WTC11 (cell line): ENCODE data around the gene BCAS1. TPM values are rescaled to one million over a fixed set of nuclear protein-coding genes. Genes with fewer than 3 reads are reported as not detected.

Source experiments
- ATAC-seq: fragments of 200-7000 bp; cut with Tn5 transposase; 2 replicates; pipeline ENCODE4 v1.10.0; 2021; ENCODE audit warnings: mild to moderate bottlenecking, moderate library complexity
- CTCF ChIA-PET: fragments of 300-600 bp; sonication (Branson Sonifier 250); formaldehyde crosslinking; loops from one replicate; lab custom pipeline; 2021; ENCODE audit warnings: antibody characterized with exemption; lab: Charles Lee
- POLR2A ChIA-PET: fragments of 350-600 bp; sonication (Branson Sonifier 250); formaldehyde crosslinking; loops from one replicate; lab custom pipeline; 2021; ENCODE audit warnings: antibody characterized with exemption; lab: Charles Lee
- DNase-seq: peaks from one replicate; pipeline ENCODE4 v3.0.0; 2021; ENCODE audit warnings: low spot score
- H3K27ac Mint-ChIP-seq: 2 replicates; pipeline ENCODE4 v1.8.0; 2021; ENCODE audit warnings: mixed read lengths
- H3K27me3 Mint-ChIP-seq: 2 replicates; pipeline ENCODE4 v1.8.0; 2021; ENCODE audit warnings: low read depth, mild to moderate bottlenecking, moderate library complexity, mixed read lengths
- H3K36me3 Mint-ChIP-seq: 2 replicates; pipeline ENCODE4 v1.8.0; 2021; ENCODE audit warnings: mixed read lengths
- H3K4me1 Mint-ChIP-seq: 2 replicates; pipeline ENCODE4 v1.8.0; 2022; ENCODE audit warnings: mixed read lengths
- H3K4me3 Mint-ChIP-seq: 2 replicates; pipeline ENCODE4 v1.8.0; 2021; ENCODE audit warnings: mild to moderate bottlenecking, moderate library complexity, mixed read lengths
- H3K9me3 Mint-ChIP-seq: 2 replicates; pipeline ENCODE4 v1.8.0; 2021; ENCODE audit warnings: mixed read lengths
- AFF4 ChIP-seq: sonication (generic); formaldehyde crosslinking; IDR thresholded peaks from 2 replicates; pipeline ENCODE4 v1.8.1; 2023; ENCODE audit warnings: mild to moderate bottlenecking, missing genetic modification reagents, borderline replicate concordance
- ATF1 ChIP-seq: sonication (generic); formaldehyde crosslinking; IDR thresholded peaks from 2 replicates; pipeline ENCODE4 v1.8.1; 2023; ENCODE audit warnings: mild to moderate bottlenecking, moderate library complexity, missing genetic modification reagents
- FOXP1 ChIP-seq: sonication (generic); formaldehyde crosslinking; IDR thresholded peaks from 2 replicates; pipeline ENCODE4 v1.8.0; 2022; ENCODE audit warnings: missing genetic modification reagents, mild to moderate bottlenecking, moderate library complexity, borderline replicate concordance
- IRF2 ChIP-seq: sonication (generic); formaldehyde crosslinking; IDR thresholded peaks from 2 replicates; pipeline ENCODE4 v1.8.0; 2022; ENCODE audit warnings: low read depth, missing genetic modification reagents, borderline replicate concordance
- MAX ChIP-seq: sonication (generic); formaldehyde crosslinking; IDR thresholded peaks from 2 replicates; pipeline ENCODE4 v1.8.0; 2022; ENCODE audit warnings: mild to moderate bottlenecking, missing genetic modification reagents
- MYBL2 ChIP-seq: sonication (generic); formaldehyde crosslinking; IDR thresholded peaks from 2 replicates; pipeline ENCODE4 v1.8.1; 2023; ENCODE audit warnings: mild to moderate bottlenecking, moderate library complexity, missing genetic modification reagents
- PREB ChIP-seq: sonication (generic); formaldehyde crosslinking; IDR thresholded peaks from 2 replicates; pipeline ENCODE4 v1.8.1; 2022; ENCODE audit warnings: mild to moderate bottlenecking, missing genetic modification reagents, moderate library complexity, borderline replicate concordance
- SOX15 ChIP-seq: fragments of 250-450 bp; sonication (Bioruptor Pico); IDR thresholded peaks from 2 replicates; pipeline ENCODE4 v1.9.0; 2021; ENCODE audit warnings: mild to moderate bottlenecking
- TEAD1 ChIP-seq: sonication (generic); formaldehyde crosslinking; IDR thresholded peaks from 2 replicates; pipeline ENCODE4 v1.8.0; 2022; ENCODE audit warnings: mild to moderate bottlenecking, missing genetic modification reagents
- ZBTB21 ChIP-seq: sonication (generic); formaldehyde crosslinking; IDR thresholded peaks from 2 replicates; pipeline ENCODE4 v1.8.1; 2023; ENCODE audit warnings: mild to moderate bottlenecking, missing genetic modification reagents, borderline replicate concordance
- ZNF219 ChIP-seq: sonication (generic); formaldehyde crosslinking; IDR thresholded peaks from 2 replicates; pipeline ENCODE4 v1.8.0; 2023; ENCODE audit warnings: missing genetic modification reagents, mild to moderate bottlenecking, borderline replicate concordance
- ZNF232 ChIP-seq: sonication (generic); formaldehyde crosslinking; IDR thresholded peaks from 2 replicates; pipeline ENCODE4 v1.8.0; 2022; ENCODE audit warnings: mild to moderate bottlenecking, missing genetic modification reagents
- ZNF425 ChIP-seq: fragments of 250-450 bp; sonication (Bioruptor Pico); conservative IDR thresholded peaks from 2 replicates; pipeline ENCODE4 v1.9.0; 2021; ENCODE audit warnings: mild to moderate bottlenecking
- ZNF671 ChIP-seq: fragments of 250-450 bp; sonication (Bioruptor Pico); IDR thresholded peaks from 2 replicates; pipeline ENCODE4 v1.8.0; 2021; ENCODE audit warnings: mild to moderate bottlenecking
- ZSCAN18 ChIP-seq: fragments of 250-450 bp; sonication (Bioruptor Pico); IDR thresholded peaks from 2 replicates; pipeline ENCODE4 v2.1.2; 2022; ENCODE audit warnings: mild to moderate bottlenecking, moderate library complexity
- total RNA-seq: library from RNA; stranded (reverse); gene quantifications from 3 replicates; pipeline ENCODE4 v1.2.3, GENCODE V29; 2021
- TF ChIP-seq, protein P1 (sequence below): sonication (generic); formaldehyde crosslinking; IDR thresholded peaks from 2 replicates; pipeline ENCODE4 v1.8.1; 2022; ENCODE audit warnings: mild to moderate bottlenecking, moderate library complexity, missing genetic modification reagents
- TF ChIP-seq, protein P2 (sequence below): sonication (generic); formaldehyde crosslinking; IDR thresholded peaks from 2 replicates; pipeline ENCODE4 v1.8.0; 2022; ENCODE audit warnings: mild to moderate bottlenecking, missing genetic modification reagents

The BCAS1 gene
- total RNA-seq, 1 experiment from 2014 or later: 0.11 TPM

DNA sequence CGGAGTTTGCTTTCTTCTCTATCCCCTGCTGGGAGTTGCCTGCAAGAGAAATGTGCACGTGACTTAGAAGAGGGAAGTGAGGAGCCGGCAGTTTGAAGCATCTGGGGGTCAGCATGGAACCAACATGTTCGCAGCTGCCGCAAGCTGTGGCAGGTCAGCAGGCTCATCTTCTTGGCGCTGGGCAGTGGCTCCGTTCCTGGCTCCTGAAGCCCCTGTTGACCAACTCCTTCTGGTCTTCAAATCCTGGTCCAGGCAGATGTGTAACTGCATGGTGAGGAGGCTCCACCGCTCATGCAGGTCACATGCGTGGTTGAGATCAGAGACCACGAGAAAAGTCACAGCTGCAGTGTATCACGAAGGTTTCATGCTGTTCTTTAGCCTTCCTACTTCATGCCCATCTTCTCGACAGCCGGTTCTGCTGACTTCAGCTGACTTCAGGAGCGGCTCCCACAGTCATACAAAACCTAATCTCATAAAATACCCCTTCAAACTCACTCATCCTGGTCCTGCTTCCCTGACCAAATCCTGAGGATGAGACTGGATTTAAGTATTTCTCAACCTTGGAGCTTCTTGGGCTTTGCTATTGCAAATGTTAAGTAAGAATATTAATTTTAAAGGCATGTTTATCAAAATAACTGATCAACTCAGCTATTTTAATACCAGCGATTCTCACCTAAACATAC, 44.9 kb upstream of the BCAS1 start:
- POLR2A ChIA-PET: no interaction called here
- no peak for ATAC-seq
- Mint-ChIP-seq H3K27me3 (no peaks in the 10 kb centered on the region), H3K27ac (no peak overlapping the region), H3K9me3 (no peaks in the 10 kb centered on the region), H3K4me1 (peaks cover 14% of the 10 kb centered on the region), H3K36me3 (no peaks in the 10 kb centered on the region), H3K4me3 (no peak overlapping the region)
- TF ChIP-seq ZNF425 (CRISPR knock-in tag): no peak
- no peak for TF ChIP-seq IRF2 (CRISPR knock-in tag)
- no peak for TF ChIP-seq ZSCAN18 (CRISPR knock-in tag)
- TF ChIP-seq, protein P1, sequence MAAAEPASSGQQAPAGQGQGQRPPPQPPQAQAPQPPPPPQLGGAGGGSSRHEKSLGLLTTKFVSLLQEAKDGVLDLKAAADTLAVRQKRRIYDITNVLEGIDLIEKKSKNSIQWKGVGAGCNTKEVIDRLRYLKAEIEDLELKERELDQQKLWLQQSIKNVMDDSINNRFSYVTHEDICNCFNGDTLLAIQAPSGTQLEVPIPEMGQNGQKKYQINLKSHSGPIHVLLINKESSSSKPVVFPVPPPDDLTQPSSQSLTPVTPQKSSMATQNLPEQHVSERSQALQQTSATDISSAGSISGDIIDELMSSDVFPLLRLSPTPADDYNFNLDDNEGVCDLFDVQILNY (CRISPR knock-in tag): no peak
- no peak for TF ChIP-seq TEAD1 (CRISPR knock-in tag)
- no peak for TF ChIP-seq ZNF671 (CRISPR knock-in tag)
- no peak for TF ChIP-seq FOXP1 (CRISPR knock-in tag)
- TF ChIP-seq PREB (CRISPR knock-in tag): no peak
- TF ChIP-seq, protein P2, sequence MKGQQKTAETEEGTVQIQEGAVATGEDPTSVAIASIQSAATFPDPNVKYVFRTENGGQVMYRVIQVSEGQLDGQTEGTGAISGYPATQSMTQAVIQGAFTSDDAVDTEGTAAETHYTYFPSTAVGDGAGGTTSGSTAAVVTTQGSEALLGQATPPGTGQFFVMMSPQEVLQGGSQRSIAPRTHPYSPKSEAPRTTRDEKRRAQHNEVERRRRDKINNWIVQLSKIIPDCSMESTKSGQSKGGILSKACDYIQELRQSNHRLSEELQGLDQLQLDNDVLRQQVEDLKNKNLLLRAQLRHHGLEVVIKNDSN (CRISPR knock-in tag): no peak
- no peak for TF ChIP-seq ZBTB21 (CRISPR knock-in tag)
- TF ChIP-seq ZNF219 (CRISPR knock-in tag): no peak
- CTCF ChIA-PET: interaction anchor here (0.7 to 1.8 kb wide), 2 partner anchors 12 to 18 kb away, joined by 3 to 4 read pairs; no protein-coding TSS in a partner anchor
- no peak for DNase-seq

GRCh38 chr20:54114109-54114508, 43.7 kb upstream of the BCAS1 start:
- ATAC-seq: no peak
- CTCF ChIA-PET: no interaction called here

More at GRCh38 chr20:54114109-54114508, 43.7 kb upstream of the BCAS1 start:
- POLR2A ChIA-PET: no interaction called here
- no peak overlapping the region for H3K4me3 Mint-ChIP-seq
- H3K4me1 Mint-ChIP-seq: peaks cover 14% of the 10 kb centered on the region
- H3K9me3 Mint-ChIP-seq: no peaks in the 10 kb centered on the region
- DNase-seq: no peak
- no peaks in the 10 kb centered on the region for H3K36me3 Mint-ChIP-seq
- H3K27ac Mint-ChIP-seq: no peak overlapping the region
- no peaks in the 10 kb centered on the region for H3K27me3 Mint-ChIP-seq
- TF ChIP-seq ATF1 (CRISPR knock-in tag): no peak
- no peak for TF ChIP-seq ZBTB21 (CRISPR knock-in tag)
- TF ChIP-seq MAX (CRISPR knock-in tag): no peak
- TF ChIP-seq SOX15 (CRISPR knock-in tag): no peak
- TF ChIP-seq ZNF232 (CRISPR knock-in tag): no peak
- TF ChIP-seq ZSCAN18 (CRISPR knock-in tag): no peak
- no peak for TF ChIP-seq AFF4 (CRISPR knock-in tag)
- TF ChIP-seq MYBL2 (CRISPR knock-in tag): no peak
